Smooth muscle cell (in vitro differentiated cells): Measurements from ENCODE around the gene RAD50. TPM values are rescaled to one million over a fixed set of nuclear protein-coding genes. Genes with fewer than 3 reads are reported as not detected.

ENCODE experiments used
- DNase-seq: peaks from one replicate; lab custom pipeline; 2025; ENCODE audit not compliant: unreplicated experiment; lab: John Stamatoyannopoulos, UW
- H2AFZ ChIP-seq: fragments of 200-600 bp; sonication (generic); 2 replicates; pipeline ENCODE4 v1.6.0; 2016; ENCODE audit warnings: antibody characterized with exemption, low read depth, mild to moderate bottlenecking
- H3F3A ChIP-seq: fragments of 200-600 bp; sonication (generic); 2 replicates; pipeline ENCODE4 v1.6.0; 2017; ENCODE audit warnings: antibody characterized with exemption, low read depth
- H3K27ac ChIP-seq: fragments of 200-600 bp; sonication (generic); 2 replicates; pipeline ENCODE4 v1.5.1; 2016; ENCODE audit warnings: low read depth, mild to moderate bottlenecking
- H3K27me3 ChIP-seq: fragments of 200-600 bp; sonication (generic); 2 replicates; pipeline ENCODE4 v1.6.1; 2016; ENCODE audit warnings: low read depth, mild to moderate bottlenecking
- H3K36me3 ChIP-seq: fragments of 200-600 bp; sonication (generic); 2 replicates; pipeline ENCODE4 v1.5.1; 2016; ENCODE audit warnings: low read depth
- H3K4me1 ChIP-seq: fragments of 200-600 bp; sonication (generic); 2 replicates; pipeline ENCODE4 v1.5.1; 2016; ENCODE audit warnings: low read depth
- H3K4me2 ChIP-seq: fragments of 200-600 bp; sonication (generic); 2 replicates; pipeline ENCODE4 v1.6.0; 2016; ENCODE audit warnings: mild to moderate bottlenecking
- H3K4me3 ChIP-seq: fragments of 200-600 bp; sonication (generic); 2 replicates; pipeline ENCODE4 v1.5.1; 2016; ENCODE audit warnings: mild to moderate bottlenecking
- H3K79me2 ChIP-seq: fragments of 200-600 bp; sonication (generic); 2 replicates; pipeline ENCODE4 v1.6.0; 2016; ENCODE audit warnings: low read depth, mild to moderate bottlenecking
- H3K9ac ChIP-seq: fragments of 200-600 bp; sonication (generic); 2 replicates; pipeline ENCODE4 v1.6.0; 2016; ENCODE audit warnings: low read depth
- H3K9me3 ChIP-seq: fragments of 200-600 bp; sonication (generic); replicated peaks from 2 replicates; pipeline ENCODE4 v1.5.1; 2016; ENCODE audit warnings: low read depth
- H4K20me1 ChIP-seq: fragments of 200-600 bp; sonication (generic); 2 replicates; pipeline ENCODE4 v1.6.0; 2016; ENCODE audit warnings: low read depth
- whole genome bisulfite sequencing: methylation state at CpG from one replicate; pipeline ENCODE4 v1.1.7; 2016; ENCODE audit warnings: low lambda C conversion rate; 5-methylcytosine and 5-hydroxymethylcytosine counted together
- polyA plus RNA-seq: library from polyadenylated mRNA; unstranded; fragments of >200 nt; fragmentation: Nextera tagmentation; extraction: Ambion mirVana; gene quantifications from 2 replicates; pipeline ENCODE4 v1.2.1, GENCODE V29; 2016
- total RNA-seq: library from RNA; depleted of rRNA; stranded (reverse); fragments of >200 nt; gene quantifications from 2 replicates; pipeline ENCODE4 v1.2.3, GENCODE V29; 2014
- TF ChIP-seq, protein P1 (sequence below): fragments of 200-600 bp; sonication (generic); IDR thresholded peaks from 2 replicates; pipeline ENCODE4 v1.5.1; 2017; ENCODE audit warnings: borderline replicate concordance, mild to moderate bottlenecking, antibody characterized with exemption; ENCODE audit not compliant: insufficient read depth, poor library complexity, severe bottlenecking

The RAD50 gene
- total and polyA plus RNA-seq, 2 experiments from 2014 or later: 19.9 to 28.8 TPM

DNA sequence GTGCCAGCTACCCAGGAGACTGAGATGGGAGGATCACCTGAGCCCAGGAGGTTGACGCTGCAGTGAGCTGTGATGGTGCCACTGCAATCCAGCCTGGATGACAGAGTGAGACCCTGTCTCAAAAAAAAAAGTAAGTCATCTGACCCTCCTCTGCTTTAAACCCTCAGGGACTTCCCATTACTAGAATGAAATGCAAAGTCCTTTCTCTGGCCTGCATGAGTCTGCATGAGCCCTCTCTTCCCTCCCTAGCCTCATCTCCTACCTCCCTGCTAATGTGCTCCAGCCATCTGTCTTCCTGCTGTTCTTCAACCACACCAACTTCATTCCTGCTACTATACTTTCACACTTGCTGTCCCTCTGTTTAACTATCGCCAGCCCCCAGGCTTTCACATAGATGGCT is 28.8 kb upstream of the RAD50 start:
- no peak for DNase-seq
- peaks cover 33% of the 10 kb centered on the region for H3K27me3 ChIP-seq
- H3F3A ChIP-seq: no peaks in the 10 kb centered on the region
- no peaks in the 10 kb centered on the region for H3K9me3 ChIP-seq
- no peak overlapping the region for H3K9ac ChIP-seq
- H3K4me2 ChIP-seq: no peak overlapping the region
- no peak overlapping the region for H3K4me3 ChIP-seq
- no peaks in the 10 kb centered on the region for H3K79me2 ChIP-seq
- H4K20me1 ChIP-seq: no peaks in the 10 kb centered on the region
- no peak overlapping the region for H3K27ac ChIP-seq
- H2AFZ ChIP-seq: no peak overlapping the region
- no peaks in the 10 kb centered on the region for H3K4me1 ChIP-seq
- WGBS: 95% methylated on average over 2 of the region's 2 CpGs
- no peaks in the 10 kb centered on the region for H3K36me3 ChIP-seq
- TF ChIP-seq, protein P1, sequence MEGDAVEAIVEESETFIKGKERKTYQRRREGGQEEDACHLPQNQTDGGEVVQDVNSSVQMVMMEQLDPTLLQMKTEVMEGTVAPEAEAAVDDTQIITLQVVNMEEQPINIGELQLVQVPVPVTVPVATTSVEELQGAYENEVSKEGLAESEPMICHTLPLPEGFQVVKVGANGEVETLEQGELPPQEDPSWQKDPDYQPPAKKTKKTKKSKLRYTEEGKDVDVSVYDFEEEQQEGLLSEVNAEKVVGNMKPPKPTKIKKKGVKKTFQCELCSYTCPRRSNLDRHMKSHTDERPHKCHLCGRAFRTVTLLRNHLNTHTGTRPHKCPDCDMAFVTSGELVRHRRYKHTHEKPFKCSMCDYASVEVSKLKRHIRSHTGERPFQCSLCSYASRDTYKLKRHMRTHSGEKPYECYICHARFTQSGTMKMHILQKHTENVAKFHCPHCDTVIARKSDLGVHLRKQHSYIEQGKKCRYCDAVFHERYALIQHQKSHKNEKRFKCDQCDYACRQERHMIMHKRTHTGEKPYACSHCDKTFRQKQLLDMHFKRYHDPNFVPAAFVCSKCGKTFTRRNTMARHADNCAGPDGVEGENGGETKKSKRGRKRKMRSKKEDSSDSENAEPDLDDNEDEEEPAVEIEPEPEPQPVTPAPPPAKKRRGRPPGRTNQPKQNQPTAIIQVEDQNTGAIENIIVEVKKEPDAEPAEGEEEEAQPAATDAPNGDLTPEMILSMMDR: no peak

DNA sequence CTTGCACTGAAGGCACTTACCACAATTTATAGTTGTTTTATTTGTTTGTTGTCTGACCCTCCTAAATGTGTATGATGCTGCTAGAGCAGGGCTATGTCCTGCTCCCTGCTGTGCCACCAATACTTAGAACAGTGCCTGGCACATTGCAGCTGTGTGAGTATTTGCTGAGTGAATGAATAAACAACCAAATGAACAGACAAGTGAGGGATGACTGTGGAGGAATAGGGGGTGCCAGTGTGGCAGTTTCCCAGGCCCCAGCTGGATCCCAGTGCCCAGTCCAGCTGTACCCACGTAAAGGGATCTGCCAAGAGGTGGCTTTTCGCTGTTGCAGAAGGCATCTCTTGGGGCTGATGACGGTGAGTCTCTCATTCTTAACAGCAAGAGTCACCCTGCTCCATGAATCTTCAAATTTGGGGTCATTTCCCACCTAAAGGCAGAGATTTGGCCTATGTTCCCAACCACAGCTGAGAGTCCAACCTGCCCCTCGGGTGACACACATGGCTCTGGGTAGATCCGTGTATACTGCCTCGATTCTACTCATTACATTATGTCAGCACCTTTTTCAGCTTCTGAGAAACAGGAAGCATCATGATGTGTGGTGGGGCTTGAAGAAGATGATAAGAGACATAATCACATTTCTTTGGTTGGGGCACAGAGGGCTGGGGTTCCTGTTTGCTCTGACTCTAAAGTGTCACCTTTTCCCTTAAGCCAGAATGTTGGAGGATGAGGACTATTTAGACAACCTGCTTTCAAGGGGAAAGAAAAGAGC is 27.7 kb upstream of the RAD50 start:
- no peaks in the 10 kb centered on the region for H3K36me3 ChIP-seq

DNA sequence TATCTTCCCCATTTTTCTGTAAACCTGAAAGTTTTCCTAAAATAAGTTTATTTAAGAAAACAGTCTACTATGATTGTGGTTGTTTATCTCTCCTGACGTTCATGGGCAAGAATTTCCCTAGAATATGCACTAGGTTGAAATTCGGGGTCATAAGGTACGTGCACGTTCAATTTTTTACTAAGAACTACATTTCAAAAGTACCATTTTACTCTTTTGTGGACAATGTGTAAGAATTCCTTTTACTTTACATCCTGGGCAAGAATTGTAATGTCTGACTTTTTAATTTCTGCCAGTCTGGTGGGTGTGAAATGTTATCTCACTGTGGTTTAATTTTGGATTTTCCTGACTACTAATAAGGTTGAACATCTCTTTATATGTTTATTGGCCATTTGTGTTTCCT is 25.8 kb upstream of the RAD50 start:
- Histone ChIP-seq H3K27ac (no peak overlapping the region), H3K4me1 (no peaks in the 10 kb centered on the region), H2AFZ (no peak overlapping the region), H4K20me1 (no peaks in the 10 kb centered on the region), H3K36me3 (no peaks in the 10 kb centered on the region), H3F3A (no peaks in the 10 kb centered on the region), H3K79me2 (no peaks in the 10 kb centered on the region), H3K9ac (no peak overlapping the region), H3K4me3 (no peak overlapping the region), H3K9me3 (no peaks in the 10 kb centered on the region), H3K27me3 (peaks cover 58% of the 10 kb centered on the region), H3K4me2 (no peak overlapping the region)
- WGBS: 90% methylated on average over 4 of the region's 4 CpGs
- no peak for DNase-seq
- TF ChIP-seq, protein P1: no peak

More for the DNA sequence above, 27.7 kb upstream of the RAD50 start:
- Histone ChIP-seq H3K9ac (no peak overlapping the region), H3K4me2 (no peak overlapping the region), H2AFZ (no peak overlapping the region), H3F3A (no peaks in the 10 kb centered on the region), H3K27me3 (peaks cover 44% of the 10 kb centered on the region), H3K9me3 (no peaks in the 10 kb centered on the region), H3K4me3 (no peak overlapping the region), H4K20me1 (no peaks in the 10 kb centered on the region), H3K79me2 (no peaks in the 10 kb centered on the region), H3K27ac (no peak overlapping the region), H3K4me1 (no peaks in the 10 kb centered on the region)
- TF ChIP-seq, protein P1: no peak
- 83% methylated on average over 6 of the region's 6 CpGs for WGBS
- no peak for DNase-seq

- TF ChIP-seq, protein P1: no peak
- DNase-seq: no peak
- Histone ChIP-seq H3K36me3 (no peaks in the 10 kb centered on the region), H3K27ac (no peak overlapping the region), H3K27me3 (peaks cover 45% of the 10 kb centered on the region), H3K4me2 (no peak overlapping the region), H3K9ac (no peak overlapping the region), H3F3A (no peaks in the 10 kb centered on the region), H3K4me3 (no peak overlapping the region), H4K20me1 (no peaks in the 10 kb centered on the region), H3K79me2 (no peaks in the 10 kb centered on the region), H3K4me1 (no peaks in the 10 kb centered on the region), H3K9me3 (no peaks in the 10 kb centered on the region), H2AFZ (no peak overlapping the region)
- WGBS: 80% methylated on average over 4 of the region's 4 CpGs
Measured at GRCh38 chr5:132539716-132540115, 17.1 kb upstream of the RAD50 start.
